Left lung (tissue), 10 donors: Measurements from ENCODE around the gene ADCY7. TPM values are rescaled to one million over a fixed set of nuclear protein-coding genes. Genes with fewer than 3 reads are reported as not detected.

Experiments used
- ATAC-seq: fragments of 200-7000 bp; cut with Tn5 transposase; one replicate; pipeline ENCODE4 v1.9.1; 2020; ENCODE audit warnings: moderate library complexity
- DNase-seq, 4 donors: peaks; one replicate each; pipeline ENCODE4 v3.0.0-alpha.2; 2013 to 2020
- H3K27ac ChIP-seq, 2 donors: fragments of 200-600 bp; sonication (generic) in 1 of 2; one replicate each; pipeline versions ENCODE4 v1.5.0 to v1.8.0; 2020 to 2021
- H3K27me3 ChIP-seq, 2 donors: fragments of 200-600 bp; sonication (generic) in 1 of 2; one replicate each; pipeline versions ENCODE4 v1.5.0 to v1.8.0; 2020 to 2021
- H3K36me3 ChIP-seq, 2 donors: fragments of 200-600 bp; sonication (generic) in 1 of 2; one replicate each; pipeline versions ENCODE4 v1.5.0 to v1.8.0; 2020 to 2021
- H3K4me1 ChIP-seq, 2 donors: fragments of 200-600 bp; one replicate each; pipeline ENCODE4 v1.8.0; 2021
- H3K4me3 ChIP-seq, 2 donors: fragments of 200-600 bp; sonication (generic) in 1 of 2; one replicate each; pipeline versions ENCODE4 v1.5.0 to v1.8.0; 2020 to 2021; ENCODE audit warnings: mild to moderate bottlenecking in 1 of 2
- H3K9me3 ChIP-seq, 2 donors: fragments of 200-600 bp; sonication (generic) in 1 of 2; one replicate each; pipeline versions ENCODE4 v1.5.0 to v1.8.0; 2020 to 2021
- intact Hi-C, 2 donors: fragments of 100-400 bp; cut with DNase I; formaldehyde crosslinking; loops; one replicate each; pipeline versions ENCODE4 v1.11.2 to v1.14.2; 2022
- polyA plus RNA-seq, 6 donors: library from polyadenylated mRNA; unstranded; fragments of 120-200 nt; gene quantifications; one replicate each; pipeline ENCODE4 v1.2.1, GENCODE V29; 2013; ENCODE audit not compliant: insufficient read length in 6 of 6
- total RNA-seq, 2 donors: library from RNA; stranded (reverse); fragmentation: NEBNext Ultra II Directional; extraction: Animal tissue kit (Norgen Biotek cat#: 25700); gene quantifications; one replicate each; pipeline ENCODE4 v1.2.1, GENCODE V29; 2021
- TF ChIP-seq, protein P1 (sequence below), 2 donors: fragments of 200-600 bp; sonication (generic) in 1 of 2; IDR thresholded peaks; one replicate each; pipeline versions ENCODE4 v1.5.0 to v1.8.0; 2021; ENCODE audit warnings: antibody characterized with exemption in 2 of 2
- donor health status: DM: no; HTN: yes; CAD: no.
- donor health status: DM: no; HTN: no; CAD: no.

ADCY7 gene
- total and polyA plus RNA-seq, 8 donors = 23.5 to 116 (median 29.9) TPM

DNA sequence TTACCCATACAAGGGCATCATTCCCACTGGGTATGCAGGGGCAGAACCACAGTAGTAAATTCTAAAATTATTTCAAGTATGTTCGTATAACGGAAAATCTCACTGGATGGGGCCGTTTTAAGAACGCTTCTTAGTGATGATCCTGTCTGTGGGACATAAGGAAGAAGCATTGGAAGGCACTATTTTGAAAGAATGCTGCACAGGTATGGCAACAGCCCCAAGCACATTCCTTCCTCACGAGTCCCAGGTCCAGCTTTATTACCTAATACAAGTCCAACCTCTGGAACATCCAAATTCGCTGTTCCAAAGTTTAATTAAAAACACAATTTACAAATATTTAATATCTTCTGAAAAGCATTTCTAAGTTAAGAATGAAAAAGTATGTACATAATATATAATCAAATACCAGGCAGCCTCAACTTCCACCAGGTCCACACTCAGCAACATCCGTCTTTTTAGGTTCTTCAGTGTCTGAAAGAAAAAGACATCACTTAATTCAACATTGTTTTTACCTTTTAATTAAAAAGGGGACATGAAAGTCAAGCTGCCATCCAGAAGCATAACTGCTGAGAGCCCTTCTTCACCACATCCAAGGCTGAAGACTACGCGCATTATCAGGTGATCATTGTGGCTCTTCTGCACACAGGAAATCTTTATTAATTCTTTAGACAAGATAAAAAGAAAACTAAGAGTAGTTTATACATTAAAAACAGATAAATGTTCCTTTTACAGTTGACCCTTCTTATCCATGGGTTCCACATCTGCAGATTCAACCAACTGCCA, 52.6 kb downstream of the ADCY7 start:
- peaks cover 0 to 11% of the 10 kb centered on the region in 2 donors for H3K4me1 ChIP-seq
- H3K4me3 ChIP-seq = no peak overlapping the region
- DNase-seq (no peak), ATAC-seq (no peak)
- intact Hi-C loops = no loop called here
- TF ChIP-seq, protein P1, sequence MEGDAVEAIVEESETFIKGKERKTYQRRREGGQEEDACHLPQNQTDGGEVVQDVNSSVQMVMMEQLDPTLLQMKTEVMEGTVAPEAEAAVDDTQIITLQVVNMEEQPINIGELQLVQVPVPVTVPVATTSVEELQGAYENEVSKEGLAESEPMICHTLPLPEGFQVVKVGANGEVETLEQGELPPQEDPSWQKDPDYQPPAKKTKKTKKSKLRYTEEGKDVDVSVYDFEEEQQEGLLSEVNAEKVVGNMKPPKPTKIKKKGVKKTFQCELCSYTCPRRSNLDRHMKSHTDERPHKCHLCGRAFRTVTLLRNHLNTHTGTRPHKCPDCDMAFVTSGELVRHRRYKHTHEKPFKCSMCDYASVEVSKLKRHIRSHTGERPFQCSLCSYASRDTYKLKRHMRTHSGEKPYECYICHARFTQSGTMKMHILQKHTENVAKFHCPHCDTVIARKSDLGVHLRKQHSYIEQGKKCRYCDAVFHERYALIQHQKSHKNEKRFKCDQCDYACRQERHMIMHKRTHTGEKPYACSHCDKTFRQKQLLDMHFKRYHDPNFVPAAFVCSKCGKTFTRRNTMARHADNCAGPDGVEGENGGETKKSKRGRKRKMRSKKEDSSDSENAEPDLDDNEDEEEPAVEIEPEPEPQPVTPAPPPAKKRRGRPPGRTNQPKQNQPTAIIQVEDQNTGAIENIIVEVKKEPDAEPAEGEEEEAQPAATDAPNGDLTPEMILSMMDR (IDR thresholded peaks at IDR 0.05) = no peak
- H3K36me3 ChIP-seq = peaks cover 0 to 100% of the 10 kb centered on the region in 2 donors
- H3K27me3 ChIP-seq = no peaks in the 10 kb centered on the region
- no peaks in the 10 kb centered on the region for H3K9me3 ChIP-seq
- no peak overlapping the region for H3K27ac ChIP-seq

GRCh38 chr16:50320310-50320709, 54.0 kb downstream of the ADCY7 start:
- Histone ChIP-seq H3K27ac (no peak overlapping the region), H3K36me3 (peaks cover 0 to 100% of the 10 kb centered on the region in 2 donors), H3K4me1 (peaks cover 0 to 11% of the 10 kb centered on the region in 2 donors), H3K9me3 (no peaks in the 10 kb centered on the region), H3K27me3 (no peaks in the 10 kb centered on the region), H3K4me3 (no peak overlapping the region)
- ATAC-seq (no peak), DNase-seq (no peak)
- TF ChIP-seq, protein P1 (IDR thresholded peaks at IDR 0.05) = no peak
- intact Hi-C loops = no loop called here

DNA sequence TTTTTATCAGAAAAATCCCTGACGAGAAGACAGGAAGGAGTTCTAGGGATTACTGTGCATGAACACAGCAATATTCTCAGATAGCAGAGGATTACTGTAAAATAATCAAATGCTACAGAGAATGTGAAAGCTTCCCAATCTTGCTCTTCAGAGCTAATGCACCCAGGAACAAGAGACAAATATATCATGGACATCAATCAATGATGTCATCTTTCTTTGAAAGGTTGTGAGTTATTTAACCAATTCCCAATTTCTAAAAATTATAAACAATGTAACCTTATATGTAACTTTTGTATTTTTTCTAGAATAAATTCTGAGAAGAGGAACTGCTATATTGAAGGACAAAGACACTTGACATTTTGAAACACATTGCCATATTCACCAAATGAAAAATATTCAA, 56.0 kb downstream of the ADCY7 start:
- H3K27me3 ChIP-seq = no peaks in the 10 kb centered on the region
- ATAC-seq (no peak), DNase-seq (no peak)
- no peak overlapping the region for H3K27ac ChIP-seq
- intact Hi-C loops = no loop called here
- peaks cover 0 to 13% of the 10 kb centered on the region in 2 donors for H3K4me1 ChIP-seq
- H3K4me3 ChIP-seq = no peak overlapping the region
- TF ChIP-seq, protein P1 (IDR thresholded peaks at IDR 0.05) = no peak
- H3K36me3 ChIP-seq = peaks cover 0 to 96% of the 10 kb centered on the region in 2 donors
- no peaks in the 10 kb centered on the region for H3K9me3 ChIP-seq

DNA sequence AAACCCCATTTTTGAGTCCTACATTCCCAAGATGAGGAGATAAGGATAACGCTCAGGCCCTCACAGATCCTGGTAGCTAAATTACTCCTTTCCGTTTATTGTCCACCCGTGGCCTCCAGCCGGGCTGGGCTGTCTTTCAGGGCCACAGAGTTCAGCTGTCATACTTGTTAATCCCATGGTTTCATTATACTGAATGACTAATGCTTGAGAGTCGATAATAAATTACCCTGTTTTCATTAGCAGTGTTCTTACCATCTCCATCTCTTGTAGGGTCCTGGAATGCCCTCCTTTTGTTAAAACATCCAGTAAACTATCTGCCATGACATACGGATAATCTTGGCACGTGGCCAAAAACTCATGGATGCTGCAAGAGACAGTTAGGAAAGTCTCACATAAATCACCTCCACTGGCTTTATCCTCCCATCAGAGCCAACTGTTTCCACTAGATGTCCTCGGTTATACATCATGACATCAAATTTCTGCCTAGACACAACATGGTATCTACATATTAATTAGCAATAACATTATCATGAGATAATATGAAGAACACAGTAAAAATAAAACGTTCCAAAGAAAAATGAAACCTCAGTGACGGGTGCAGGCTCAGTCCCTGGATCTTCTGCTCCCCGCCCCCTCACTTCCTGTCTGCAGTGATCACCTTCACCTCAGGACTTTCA, 57.1 kb downstream of the ADCY7 start:
- Histone ChIP-seq H3K27me3 (no peaks in the 10 kb centered on the region), H3K4me1 (peaks cover 0 to 16% of the 10 kb centered on the region in 2 donors), H3K9me3 (no peaks in the 10 kb centered on the region), H3K4me3 (no peak overlapping the region), H3K27ac (peak overlapping the region in 1 of 2 donors; percentile 38), H3K36me3 (peaks cover 0 to 93% of the 10 kb centered on the region in 2 donors)
- intact Hi-C loops = no loop called here
- DNase-seq (no peak), ATAC-seq (peak; percentile 24)
- TF ChIP-seq, protein P1 (IDR thresholded peaks at IDR 0.05) = no peak

DNA sequence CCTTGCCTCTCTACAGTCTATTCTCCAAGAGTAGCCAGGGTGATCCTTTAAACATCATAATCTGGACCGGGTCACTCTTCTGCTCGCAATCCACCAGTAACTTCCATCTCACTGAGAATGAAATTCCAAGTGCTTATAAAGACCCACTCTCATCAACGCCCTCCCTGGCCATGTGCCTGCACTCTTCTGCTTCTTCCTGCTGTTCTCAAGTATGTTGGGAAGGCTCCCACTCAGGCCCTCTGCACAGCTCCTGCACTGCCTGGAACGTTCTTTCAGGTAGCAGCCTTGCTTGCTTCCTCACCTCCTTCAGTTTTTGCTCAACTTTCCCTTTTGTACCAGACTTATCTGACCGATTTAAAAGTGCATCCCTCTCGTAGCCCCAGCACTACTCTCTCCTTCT, 58.0 kb downstream of the ADCY7 start:
- TF ChIP-seq, protein P1 (IDR thresholded peaks at IDR 0.05) = no peak
- no peak for DNase-seq
- intact Hi-C loops = no loop called here
- peaks cover 0 to 19% of the 10 kb centered on the region in 2 donors for H3K4me1 ChIP-seq
- H3K27me3 ChIP-seq = no peaks in the 10 kb centered on the region
- H3K27ac ChIP-seq = no peak overlapping the region
- peak; percentile 60 for ATAC-seq
- peaks cover 0 to 91% of the 10 kb centered on the region in 2 donors for H3K36me3 ChIP-seq
- no peaks in the 10 kb centered on the region for H3K9me3 ChIP-seq
- no peak overlapping the region for H3K4me3 ChIP-seq
